SH-SY5Y (cell line): ENCODE data around the gene SKAP1.

Source experiments
- GATA2 ChIP-seq: IDR thresholded peaks from 2 replicates; pipeline ENCODE4 v1.6.1; 2011; ENCODE audit warnings: mild to moderate bottlenecking, low read depth, low read length
- GATA3 ChIP-seq: IDR thresholded peaks from 2 replicates; pipeline ENCODE4 v1.6.1; 2011; ENCODE audit warnings: low read depth, mild to moderate bottlenecking, low read length, moderate library complexity

- no peak for TF ChIP-seq GATA2
- no peak for TF ChIP-seq GATA3
Observed at GRCh38 chr17:48107137-48108055, 322.6 kb downstream of the SKAP1 start, which contains the start of gene SNX11.
